ENCODE results near the gene IL12RB1.

The IL12RB1 gene

DNA sequence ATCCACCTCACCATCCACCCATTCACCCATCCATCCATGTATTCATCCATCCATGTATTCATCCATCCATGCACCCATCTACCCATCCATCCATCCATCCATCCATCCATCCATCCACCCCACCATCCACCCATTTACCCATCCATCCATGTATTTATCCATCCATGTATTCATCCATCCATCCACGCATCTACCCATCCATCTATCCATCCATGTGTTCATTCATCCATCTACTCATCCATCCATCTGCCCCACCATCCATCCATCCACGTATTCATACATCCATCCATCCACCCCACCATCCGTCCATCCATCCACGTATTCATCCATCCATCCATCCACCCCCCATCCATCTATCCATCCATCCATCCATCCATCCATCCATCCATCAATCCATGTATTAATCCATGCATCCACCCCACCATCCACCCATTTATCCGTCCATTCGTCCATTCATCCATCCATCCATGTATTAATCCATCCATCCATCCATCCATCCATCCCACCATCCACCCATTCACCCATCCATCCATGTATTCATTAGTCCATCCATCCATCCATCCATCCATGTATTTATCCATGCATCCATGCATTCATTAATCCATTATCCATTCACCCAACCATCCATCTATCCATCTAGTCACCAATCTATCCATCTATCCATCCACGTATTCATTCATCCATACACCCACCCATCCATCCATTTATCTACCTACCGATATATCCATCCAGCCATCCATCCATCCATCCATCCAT is 2.6 kb downstream of the IL12RB1 start:
- H3K9me3 ChIP-seq (ENCODE audit: severe bottlenecking): no peaks in the 10 kb centered on the region
- DNase-seq (ENCODE audit: low spot score) (no peak), ATAC-seq (ENCODE audit: low read depth) (no peak)
- no peak overlapping the region for H3K4me3 ChIP-seq (ENCODE audit: severe bottlenecking)
- TF ChIP-seq, protein P1, sequence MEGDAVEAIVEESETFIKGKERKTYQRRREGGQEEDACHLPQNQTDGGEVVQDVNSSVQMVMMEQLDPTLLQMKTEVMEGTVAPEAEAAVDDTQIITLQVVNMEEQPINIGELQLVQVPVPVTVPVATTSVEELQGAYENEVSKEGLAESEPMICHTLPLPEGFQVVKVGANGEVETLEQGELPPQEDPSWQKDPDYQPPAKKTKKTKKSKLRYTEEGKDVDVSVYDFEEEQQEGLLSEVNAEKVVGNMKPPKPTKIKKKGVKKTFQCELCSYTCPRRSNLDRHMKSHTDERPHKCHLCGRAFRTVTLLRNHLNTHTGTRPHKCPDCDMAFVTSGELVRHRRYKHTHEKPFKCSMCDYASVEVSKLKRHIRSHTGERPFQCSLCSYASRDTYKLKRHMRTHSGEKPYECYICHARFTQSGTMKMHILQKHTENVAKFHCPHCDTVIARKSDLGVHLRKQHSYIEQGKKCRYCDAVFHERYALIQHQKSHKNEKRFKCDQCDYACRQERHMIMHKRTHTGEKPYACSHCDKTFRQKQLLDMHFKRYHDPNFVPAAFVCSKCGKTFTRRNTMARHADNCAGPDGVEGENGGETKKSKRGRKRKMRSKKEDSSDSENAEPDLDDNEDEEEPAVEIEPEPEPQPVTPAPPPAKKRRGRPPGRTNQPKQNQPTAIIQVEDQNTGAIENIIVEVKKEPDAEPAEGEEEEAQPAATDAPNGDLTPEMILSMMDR (IDR thresholded peaks at IDR 0.05; ENCODE audit: poor library complexity, severe bottlenecking): no peak
- no peaks in the 10 kb centered on the region for H3K4me1 ChIP-seq (ENCODE audit: insufficient read depth, poor library complexity, severe bottlenecking)
- H3K27me3 ChIP-seq (ENCODE audit: insufficient read depth, poor library complexity, severe bottlenecking): no peaks in the 10 kb centered on the region
- no peak overlapping the region for H3K27ac ChIP-seq (ENCODE audit: poor library complexity, severe bottlenecking)
- H3K36me3 ChIP-seq (ENCODE audit: low read depth): no peaks in the 10 kb centered on the region

DNA sequence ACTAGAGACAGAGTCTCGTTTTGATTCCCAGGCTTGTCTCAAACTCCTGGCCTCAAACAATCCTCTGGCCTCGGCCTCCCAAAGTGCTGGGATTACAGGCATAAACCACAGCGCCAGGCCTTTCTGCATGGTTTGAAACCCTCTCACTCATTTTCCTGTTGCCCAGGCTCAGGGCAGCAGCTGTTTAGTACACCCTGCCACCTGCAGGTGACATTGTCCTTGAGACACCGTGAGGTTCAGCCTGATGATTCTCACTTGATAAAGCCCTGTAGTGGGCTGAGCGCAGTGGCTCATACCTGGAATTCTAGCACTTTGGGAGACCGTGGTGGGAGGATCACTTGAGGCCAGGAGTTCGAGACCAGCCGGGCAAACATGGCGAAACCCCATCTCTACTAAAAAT is 12.5 kb downstream of the IL12RB1 start:
- H3K9me3 ChIP-seq (ENCODE audit: severe bottlenecking): no peaks in the 10 kb centered on the region
- DNase-seq (ENCODE audit: low spot score) (no peak), ATAC-seq (ENCODE audit: low read depth) (no peak)

DNA sequence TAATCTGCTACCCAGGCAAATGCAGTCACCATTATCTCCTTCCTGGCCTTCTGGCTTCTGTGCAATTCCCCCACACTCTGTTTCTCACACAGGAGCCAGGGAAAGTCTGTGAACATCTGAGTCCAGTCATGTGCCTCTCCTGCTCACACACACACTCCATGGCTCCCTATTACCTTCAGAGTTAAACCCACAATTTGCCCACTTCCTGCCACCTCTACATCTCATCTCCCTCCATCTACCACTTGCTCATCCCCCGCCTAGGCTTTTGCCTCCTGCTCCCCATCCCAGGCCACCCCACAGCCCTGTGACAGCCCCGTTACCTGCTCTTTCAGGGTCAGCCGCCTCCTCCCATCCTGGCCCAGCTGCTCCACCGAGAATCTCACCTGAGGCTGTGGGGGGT is 13.5 kb downstream of the IL12RB1 start:
- H3K4me3 ChIP-seq (ENCODE audit: severe bottlenecking): no peak overlapping the region
- no peak overlapping the region for H3K27ac ChIP-seq (ENCODE audit: poor library complexity, severe bottlenecking)
- no peaks in the 10 kb centered on the region for H3K36me3 ChIP-seq (ENCODE audit: low read depth)
- no peaks in the 10 kb centered on the region for H3K27me3 ChIP-seq (ENCODE audit: insufficient read depth, poor library complexity, severe bottlenecking)
- TF ChIP-seq, protein P1 (IDR thresholded peaks at IDR 0.05; ENCODE audit: poor library complexity, severe bottlenecking): no peak
- H3K9me3 ChIP-seq (ENCODE audit: severe bottlenecking): no peaks in the 10 kb centered on the region
- ATAC-seq (ENCODE audit: low read depth) (no peak), DNase-seq (ENCODE audit: low spot score) (no peak)
- no peaks in the 10 kb centered on the region for H3K4me1 ChIP-seq (ENCODE audit: insufficient read depth, poor library complexity, severe bottlenecking)

More for the DNA sequence above, 12.5 kb downstream of the IL12RB1 start:
- Histone ChIP-seq H3K4me3 (ENCODE audit: severe bottlenecking) (no peak overlapping the region), H3K36me3 (ENCODE audit: low read depth) (no peaks in the 10 kb centered on the region), H3K27me3 (ENCODE audit: insufficient read depth, poor library complexity, severe bottlenecking) (no peaks in the 10 kb centered on the region), H3K27ac (ENCODE audit: poor library complexity, severe bottlenecking) (no peak overlapping the region), H3K4me1 (ENCODE audit: insufficient read depth, poor library complexity, severe bottlenecking) (no peaks in the 10 kb centered on the region)
- TF ChIP-seq, protein P1 (IDR thresholded peaks at IDR 0.05; ENCODE audit: poor library complexity, severe bottlenecking): no peak

DNA sequence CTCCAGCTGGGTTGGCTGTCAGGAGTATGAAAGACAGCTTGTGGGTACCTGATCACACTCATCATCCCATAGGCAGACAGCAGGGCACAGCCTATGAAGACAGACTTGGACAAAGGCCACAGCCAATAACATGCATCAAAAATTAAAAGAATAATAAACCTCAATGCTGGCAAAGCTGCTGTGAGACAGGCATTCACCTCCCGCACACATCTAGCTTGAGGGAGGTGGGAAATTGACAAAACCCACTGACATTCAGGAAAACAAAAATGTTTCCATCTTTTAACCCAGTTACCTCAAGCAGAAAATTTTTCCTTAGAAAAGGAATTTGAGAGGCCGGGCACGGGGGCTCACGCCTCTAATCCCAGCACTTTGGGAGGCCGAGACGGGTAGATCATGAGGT is 14.4 kb downstream of the IL12RB1 start:
- TF ChIP-seq, protein P1 (IDR thresholded peaks at IDR 0.05; ENCODE audit: poor library complexity, severe bottlenecking): no peak
- H3K36me3 ChIP-seq (ENCODE audit: low read depth): no peaks in the 10 kb centered on the region
- no peak for ATAC-seq (ENCODE audit: low read depth)
- no peak overlapping the region for H3K4me3 ChIP-seq (ENCODE audit: severe bottlenecking)
- H3K4me1 ChIP-seq (ENCODE audit: insufficient read depth, poor library complexity, severe bottlenecking): no peaks in the 10 kb centered on the region
- DNase-seq (ENCODE audit: low spot score): no peak
- no peaks in the 10 kb centered on the region for H3K27me3 ChIP-seq (ENCODE audit: insufficient read depth, poor library complexity, severe bottlenecking)
- H3K9me3 ChIP-seq (ENCODE audit: severe bottlenecking): no peaks in the 10 kb centered on the region
- H3K27ac ChIP-seq (ENCODE audit: poor library complexity, severe bottlenecking): no peak overlapping the region

GRCh38 chr19:18070181-18070580 is 16.6 kb downstream of the IL12RB1 start:
- H3K4me1 ChIP-seq (ENCODE audit: insufficient read depth, poor library complexity, severe bottlenecking): no peaks in the 10 kb centered on the region
- ATAC-seq (ENCODE audit: low read depth): no peak
- TF ChIP-seq, protein P1 (IDR thresholded peaks at IDR 0.05; ENCODE audit: poor library complexity, severe bottlenecking): no peak
- H3K9me3 ChIP-seq (ENCODE audit: severe bottlenecking): no peaks in the 10 kb centered on the region
- no peak overlapping the region for H3K27ac ChIP-seq (ENCODE audit: poor library complexity, severe bottlenecking)
- H3K27me3 ChIP-seq (ENCODE audit: insufficient read depth, poor library complexity, severe bottlenecking): no peaks in the 10 kb centered on the region
- no peak for DNase-seq (ENCODE audit: low spot score)
- no peak overlapping the region for H3K4me3 ChIP-seq (ENCODE audit: severe bottlenecking)
- no peaks in the 10 kb centered on the region for H3K36me3 ChIP-seq (ENCODE audit: low read depth)
